Glomerular visceral epithelial cell (primary cell): ENCODE results near the gene MRPL30.
"Not testable (repeated sequence)": the region's sequence is repeated elsewhere in the genome, so short reads cannot be mapped to it uniquely, and the experiment has no call there.

ENCODE experiments used
- DNase-seq: peaks from one replicate; pipeline ENCODE4 v3.0.0-alpha.2; 2016; ENCODE audit errors: extremely low spot score

MRPL30 gene

DNA sequence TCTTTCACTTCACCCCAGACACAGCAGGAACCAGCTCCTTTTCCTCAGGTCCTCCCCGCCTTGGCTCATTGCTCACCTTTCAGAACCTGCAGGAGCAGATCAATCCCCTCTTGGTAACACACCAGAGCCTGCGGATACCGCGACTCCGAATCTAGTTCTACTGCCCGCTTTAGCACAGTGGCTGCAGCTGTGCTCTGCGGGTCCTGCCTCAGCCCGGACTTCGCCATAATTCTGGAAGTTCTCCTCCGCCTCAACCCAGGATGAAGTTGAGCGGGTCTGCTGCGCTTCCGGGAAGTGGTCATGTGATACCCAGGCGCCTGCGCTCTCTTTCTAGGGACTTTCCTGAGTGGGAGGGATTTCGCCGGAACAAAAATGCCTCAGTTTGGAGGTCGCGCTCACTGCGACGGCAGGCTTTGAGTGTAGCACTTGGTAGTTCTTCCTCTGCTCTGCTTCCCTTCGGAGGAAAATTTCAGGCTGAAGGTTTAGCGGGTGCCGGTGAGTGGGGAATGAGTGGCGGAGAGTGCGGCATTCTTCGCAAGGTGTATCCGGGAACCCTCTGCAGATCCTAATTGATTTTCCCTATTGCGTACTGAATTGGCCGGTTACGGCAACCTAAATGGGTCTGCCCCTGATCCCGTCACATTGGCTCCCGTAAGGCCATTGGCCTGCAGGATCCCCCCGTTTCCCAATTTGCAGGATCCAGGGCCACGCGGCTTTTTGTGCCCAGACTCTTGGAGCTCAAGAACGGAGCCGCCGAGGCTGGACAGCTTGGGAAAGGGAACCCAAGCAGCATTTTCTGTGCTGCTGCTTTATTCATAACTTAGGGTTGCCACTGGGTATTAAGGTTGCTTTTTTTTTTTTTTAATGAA is at the start of gene MRPL30, which contains the start of gene MITD1:
MRPL30 (plus strand) TSS at position 430 of the 869 bp plus-strand sequence. CDS start 5,020 bp downstream, outside the sequence.
MITD1 (minus strand) TSS at position 304 of the 869 bp plus-strand sequence; CDS start at position 227, 77 bp downstream.
- DNase-seq = peak; percentile 97

DNA sequence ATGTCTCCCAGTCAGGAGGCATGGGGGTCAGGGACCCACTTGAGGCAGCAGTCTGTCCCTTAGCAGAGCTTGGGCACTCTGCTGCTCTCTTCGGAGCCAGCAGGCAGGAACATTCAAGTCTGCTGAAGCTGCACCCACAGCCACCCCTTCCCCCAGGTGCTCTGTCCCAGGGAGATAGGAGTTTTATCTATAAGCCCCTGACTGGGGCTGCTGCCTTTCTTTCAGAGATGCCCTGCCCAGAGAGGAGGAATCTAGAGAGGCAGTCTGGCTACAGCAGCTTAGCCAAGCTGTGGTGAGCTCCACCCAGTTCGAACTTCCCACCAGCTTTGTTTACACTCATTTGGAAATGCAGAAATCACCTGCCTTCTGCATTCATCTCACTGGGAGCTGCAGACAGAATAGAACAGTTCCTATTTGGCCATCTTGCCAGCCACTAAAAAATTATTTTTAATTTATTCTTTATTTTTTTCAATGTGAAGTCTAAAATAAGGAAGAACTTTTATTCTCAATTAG is 45.9 kb upstream of the MRPL30 start:
- DNase-seq = not testable (repeated sequence)

DNA sequence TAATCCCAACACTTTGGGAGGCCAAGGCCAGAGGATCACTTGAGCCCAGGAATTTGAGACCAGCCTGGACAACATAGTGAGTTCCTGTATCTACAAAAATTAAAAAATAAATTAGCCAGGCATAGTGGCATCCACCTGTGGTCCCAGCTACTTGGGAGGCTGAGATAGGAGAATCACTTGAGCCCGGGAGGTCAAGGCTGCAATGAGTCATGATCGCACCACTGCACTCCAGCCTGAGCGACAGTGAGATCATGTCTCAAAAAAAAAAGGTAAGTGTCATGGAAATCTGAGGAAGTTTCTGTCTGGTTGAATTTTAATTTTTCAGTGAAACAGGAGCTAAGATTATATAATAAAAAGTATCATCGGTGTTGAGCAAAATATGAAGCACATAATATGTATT is 42.0 kb upstream of the MRPL30 start:
- peak; percentile 50 for DNase-seq

DNA sequence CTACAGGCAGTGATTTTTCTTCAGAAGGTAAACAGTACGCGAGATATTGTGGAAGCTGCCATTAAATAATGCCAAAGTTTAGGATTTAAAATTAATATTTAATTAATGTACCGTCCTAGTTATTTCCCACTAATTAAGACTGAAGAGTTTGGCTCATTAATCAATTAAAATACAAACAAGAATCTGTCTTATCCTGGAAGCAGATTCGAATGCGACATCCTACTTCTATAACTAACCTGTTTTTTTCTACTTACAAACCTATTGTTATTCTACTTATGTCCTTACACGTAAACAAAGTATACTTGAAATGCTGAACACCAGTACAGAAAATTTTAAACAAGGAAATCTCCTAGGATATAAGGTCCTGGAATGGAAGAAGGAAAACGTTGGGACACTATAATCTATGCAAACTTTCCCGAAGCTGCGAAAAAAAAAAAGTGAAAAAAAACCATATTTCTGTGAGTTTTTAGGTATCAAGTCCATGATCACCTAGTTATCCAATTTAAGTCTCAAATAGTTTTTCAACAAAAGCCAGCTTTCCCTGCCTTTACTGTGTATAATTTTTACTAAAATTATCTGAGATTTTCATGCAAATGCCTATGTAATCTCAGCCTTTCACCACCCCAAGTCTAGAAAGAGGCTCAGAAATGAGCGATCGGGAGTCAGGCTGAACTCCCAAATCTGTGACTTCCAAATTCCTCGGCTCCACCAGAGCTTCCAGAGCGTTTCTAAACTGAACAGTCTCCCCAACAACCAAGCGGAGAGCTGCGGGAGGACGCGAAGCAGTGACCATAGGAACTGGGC is 40.7 kb upstream of the MRPL30 start:
- no peak for DNase-seq

DNA sequence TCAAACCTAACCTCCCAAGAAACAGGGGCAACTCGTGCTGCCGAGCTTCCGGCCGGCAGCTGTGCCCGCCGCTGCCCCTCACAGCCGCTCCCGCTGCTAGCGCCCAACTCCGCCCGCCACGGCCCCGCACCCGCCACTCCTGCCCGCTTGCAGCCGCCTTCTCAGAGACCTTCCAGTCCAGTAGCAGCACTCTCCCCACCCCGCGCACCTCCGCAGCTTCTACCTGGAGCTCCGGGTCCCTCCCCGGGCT is 40.2 kb upstream of the MRPL30 start:
- DNase-seq = peak; percentile 71

DNA sequence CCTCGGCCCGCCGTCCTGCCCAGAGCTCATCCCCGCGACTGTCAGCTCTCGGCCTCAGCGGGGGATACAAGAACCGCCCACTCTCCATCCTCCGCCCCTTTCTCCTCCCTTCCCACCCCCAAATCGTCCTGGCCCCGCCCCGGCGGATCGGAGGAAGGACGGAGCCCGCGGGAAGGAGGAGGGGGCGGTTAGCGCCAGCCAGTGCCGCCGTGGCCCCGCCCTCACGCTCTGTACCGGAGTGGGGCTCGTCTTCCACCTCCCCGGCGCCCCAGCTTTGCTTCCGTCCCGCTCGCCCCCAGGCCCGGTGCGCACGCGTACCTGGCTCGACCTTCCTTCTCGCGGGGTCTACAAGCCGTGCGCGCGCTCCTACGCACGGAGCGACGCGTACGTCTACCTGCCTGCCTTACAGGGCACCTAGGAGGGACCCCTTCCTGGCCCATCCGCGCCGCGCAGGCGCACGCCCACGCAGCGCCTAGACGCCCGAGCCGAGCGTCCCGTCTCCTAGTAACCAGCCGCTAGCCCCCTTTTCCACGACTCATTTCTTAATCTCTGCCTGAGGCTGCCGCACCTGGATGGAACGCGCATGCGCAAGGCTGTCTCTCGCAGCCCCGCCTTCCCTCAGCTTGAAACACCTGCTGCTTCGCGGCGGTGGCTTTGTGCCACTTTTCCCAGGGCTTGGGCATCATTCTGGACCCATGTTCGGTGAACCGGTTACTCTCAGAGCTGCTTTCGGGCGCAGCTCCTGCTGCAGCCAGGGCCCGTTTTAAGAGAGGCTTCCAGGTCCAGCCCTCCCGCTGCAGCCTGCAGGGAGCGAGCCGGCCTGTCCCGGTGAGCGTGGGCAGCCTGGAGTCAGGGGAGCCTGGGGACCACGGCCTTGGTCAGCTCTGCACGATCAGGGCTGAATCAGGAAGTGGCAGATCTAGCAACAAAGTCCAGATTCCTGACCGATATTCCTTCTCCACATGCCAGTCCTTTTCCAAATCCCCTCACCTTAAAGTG is 39.6 kb upstream of the MRPL30 start, which contains the start of gene C2orf15:
C2orf15 (plus strand) TSS at position 598 of the 999 bp plus-strand sequence. CDS start 8,852 bp downstream, outside the sequence.
- DNase-seq = peak; percentile 97

DNA sequence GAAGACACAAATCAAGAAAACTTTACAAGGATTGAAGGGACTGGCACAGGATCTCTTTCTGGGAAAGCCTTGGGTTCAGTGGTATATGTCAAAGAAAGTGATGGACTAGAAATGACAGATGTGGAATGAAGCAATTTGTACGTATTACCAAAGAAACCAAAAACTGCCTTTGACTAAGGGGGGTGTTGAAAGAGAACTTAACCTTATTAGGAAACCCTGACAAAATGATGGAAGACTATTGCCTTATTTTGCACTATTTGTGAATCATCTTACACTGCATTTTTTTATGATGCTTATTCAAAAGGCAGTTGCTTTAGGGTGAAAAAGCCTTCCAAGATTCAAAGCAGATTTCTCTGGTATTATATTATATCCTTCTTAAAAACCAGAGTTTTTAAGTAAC is 30.3 kb upstream of the MRPL30 start:
- DNase-seq = no peak

DNA sequence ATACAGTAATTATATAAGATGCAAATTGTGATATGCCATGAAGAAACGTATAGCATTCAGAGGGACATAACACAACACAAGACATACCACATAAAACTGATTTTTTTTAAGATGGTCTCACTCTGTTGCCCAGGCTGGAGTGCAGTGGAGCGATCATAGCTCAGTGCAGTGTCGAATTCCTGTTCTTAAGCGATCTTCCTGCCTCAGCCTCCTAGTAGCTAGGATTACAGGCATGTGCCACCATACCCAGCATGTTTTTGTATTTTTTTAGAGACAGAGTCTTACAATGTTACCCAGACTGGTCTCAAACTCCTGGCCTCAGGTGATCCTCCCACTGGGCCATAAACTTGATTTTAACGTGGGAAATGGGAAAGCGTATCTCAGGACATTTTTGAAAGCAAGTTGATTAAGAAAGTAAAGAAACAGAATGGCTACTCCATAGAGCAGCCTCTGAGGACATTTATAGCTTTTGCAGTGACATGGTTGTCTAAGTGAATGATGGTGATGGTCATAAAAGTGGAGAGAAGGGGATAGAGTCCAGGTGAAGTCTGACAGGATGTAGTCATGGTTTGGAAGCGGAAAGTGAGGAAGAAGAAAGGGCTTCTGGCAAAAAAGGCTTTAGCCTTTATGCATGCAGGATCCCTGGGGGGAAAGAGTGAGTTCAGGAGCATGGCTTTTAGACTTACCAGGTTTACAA is 28.6 kb upstream of the MRPL30 start:
- no peak for DNase-seq

DNA sequence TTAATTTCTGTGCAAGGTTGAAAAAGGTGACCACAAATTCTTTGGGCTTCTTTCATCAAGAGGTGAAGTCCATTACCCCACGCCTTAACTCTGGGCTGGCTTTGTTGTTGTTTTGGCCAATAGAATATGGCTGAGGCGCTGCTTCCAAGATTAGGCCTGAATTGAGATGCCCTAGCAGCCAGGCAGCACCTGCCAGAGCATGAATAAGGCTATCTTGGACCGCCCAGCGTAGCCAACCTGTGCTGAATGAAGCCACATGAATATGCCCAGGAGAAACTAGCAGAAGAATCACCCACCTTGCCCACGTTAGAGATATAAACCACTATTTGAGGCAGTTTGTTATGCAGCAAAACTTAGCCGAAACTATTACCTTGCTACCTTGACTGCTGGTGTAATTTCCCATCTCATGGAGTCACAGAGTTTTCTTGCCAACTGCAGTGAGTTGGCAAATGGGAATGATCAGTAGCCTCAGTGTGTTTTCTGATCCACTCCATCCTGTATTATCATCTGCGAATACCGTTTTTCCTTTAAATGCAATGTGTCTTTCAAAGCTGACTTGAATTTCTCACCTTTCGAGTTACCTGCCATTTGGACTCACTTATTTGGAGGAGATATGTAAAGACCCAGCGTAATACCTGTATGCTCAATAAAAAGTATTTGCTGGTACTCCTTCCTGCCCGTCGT is 26.9 kb upstream of the MRPL30 start:
- no peak for DNase-seq

DNA sequence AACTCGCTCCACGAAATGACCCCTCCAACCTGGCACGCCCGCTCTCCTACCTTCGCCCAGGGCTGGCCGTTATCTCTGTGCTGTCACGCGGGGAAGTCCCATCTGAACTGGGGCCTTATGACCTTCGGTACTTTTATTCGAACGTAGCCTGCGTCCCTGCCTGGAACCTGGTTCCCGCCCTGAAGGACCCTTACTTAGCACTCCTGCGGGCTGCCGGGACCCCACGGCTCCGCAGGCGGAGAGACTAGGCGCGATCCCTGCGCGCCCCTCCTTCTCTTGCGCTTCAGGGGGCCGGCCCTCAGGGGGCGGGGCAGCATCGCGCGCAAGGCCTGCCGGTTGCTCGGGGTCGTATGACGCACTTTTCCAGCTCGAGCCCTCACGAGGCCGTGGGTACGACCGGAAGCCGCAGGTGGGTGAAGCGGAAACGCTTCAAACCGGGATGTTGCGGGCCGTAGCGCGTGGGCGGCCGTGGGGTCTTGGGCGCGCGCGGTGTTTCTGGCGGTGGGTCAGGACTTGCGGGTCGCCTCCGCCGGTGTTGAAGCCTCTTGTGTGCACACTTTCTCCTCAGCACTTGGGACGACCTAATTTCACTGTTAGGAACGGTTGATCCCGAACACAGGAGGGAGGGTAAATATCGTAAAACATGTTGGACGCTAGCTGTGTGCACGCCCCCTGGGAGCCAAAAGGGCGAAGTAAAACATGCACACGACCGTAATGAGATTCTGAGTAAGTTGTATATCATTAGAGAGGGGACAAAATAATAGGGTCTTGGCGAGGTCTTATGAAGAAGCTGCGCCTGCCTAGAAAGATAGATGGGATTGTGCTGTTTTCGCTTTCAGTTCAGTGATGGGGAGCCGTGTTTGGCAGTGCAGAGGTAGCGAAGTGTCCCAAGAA is 26.1 kb upstream of the MRPL30 start, which contains the start of the genes LIPT1 and TSGA10:
LIPT1 (plus strand) TSS at position 325 of the 894 bp plus-strand sequence. CDS start 6,991 bp downstream, outside the sequence.
TSGA10 (minus strand) TSS at position 300 of the 894 bp plus-strand sequence. CDS start 45,503 bp downstream, outside the sequence.
- peak; percentile 93 for DNase-seq

DNA sequence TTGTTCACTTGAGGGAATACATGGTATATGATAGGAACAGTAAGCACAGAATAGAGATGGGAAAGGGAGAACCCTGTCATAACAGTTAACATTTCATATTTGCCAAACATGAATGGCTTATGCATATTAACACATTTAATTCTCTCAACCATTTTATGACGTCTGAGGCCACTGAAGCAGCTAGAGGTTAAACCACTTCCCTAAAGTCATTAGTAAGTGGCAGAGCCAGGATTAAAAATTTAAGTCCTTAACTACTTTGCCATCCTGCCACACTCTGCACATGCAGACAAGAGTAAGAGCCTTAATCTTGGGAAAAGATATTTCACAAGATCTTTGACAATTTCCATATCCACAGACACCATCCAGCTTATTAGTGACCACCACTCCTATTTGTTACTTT is 24.1 kb upstream of the MRPL30 start:
- no peak for DNase-seq

DNA sequence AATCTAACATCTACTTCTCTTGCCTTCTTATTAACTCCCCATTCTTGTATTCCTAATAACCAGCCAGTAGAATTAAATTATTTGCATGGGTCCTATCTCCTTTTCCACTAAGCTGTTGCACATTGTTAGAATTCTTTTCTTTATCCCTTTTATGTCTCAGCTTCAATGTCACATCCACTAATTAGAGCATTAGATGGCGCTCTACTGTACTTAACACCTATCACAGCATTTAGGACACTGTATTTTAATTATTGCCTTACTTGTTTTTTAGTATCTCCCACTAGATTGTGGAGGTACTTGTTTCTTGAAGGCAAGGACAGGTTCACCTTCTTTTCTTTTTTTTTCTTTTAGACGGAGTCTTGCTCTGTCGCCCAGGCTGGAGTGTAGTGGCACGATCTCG is 22.4 kb upstream of the MRPL30 start:
- no peak for DNase-seq

DNA sequence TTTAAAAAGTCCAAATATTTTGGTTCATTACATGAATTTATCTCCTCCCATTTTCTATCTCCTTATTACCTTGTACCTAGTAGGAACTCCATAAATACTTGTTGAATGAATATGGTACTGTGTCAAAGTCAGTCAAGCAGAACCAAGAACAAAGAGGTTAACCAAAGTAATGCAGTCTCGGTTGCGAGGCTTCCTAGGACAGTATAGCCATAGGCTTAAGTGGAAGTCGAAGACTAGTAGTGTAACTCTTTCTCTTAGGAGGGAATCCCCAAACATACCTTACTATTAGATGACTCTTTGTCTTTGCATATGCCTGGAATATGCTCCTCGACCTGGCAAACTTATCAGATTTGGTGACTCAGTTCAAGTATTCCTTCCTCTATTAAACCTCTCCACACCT is 21.4 kb upstream of the MRPL30 start:
- peak; percentile 48 for DNase-seq

DNA sequence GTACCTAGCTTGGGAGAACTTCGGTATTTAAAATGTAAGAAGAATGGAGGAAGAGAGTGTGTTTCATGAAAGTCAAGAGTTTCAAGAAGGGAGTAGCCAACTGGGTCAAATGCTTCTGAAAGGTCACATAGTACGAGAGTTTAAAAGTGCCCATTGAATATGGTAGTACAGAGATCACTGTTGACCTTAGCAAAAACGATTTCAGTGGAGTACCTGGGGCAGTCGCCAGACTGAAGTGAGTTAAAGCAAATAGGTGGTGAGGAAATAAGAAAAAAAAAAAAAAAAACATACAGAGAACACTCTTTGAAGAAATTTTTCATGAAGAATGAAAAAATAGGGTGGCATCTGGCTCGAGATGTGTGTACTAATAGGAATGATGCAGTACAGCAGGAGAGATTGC is 14.8 kb upstream of the MRPL30 start:
- no peak for DNase-seq

DNA sequence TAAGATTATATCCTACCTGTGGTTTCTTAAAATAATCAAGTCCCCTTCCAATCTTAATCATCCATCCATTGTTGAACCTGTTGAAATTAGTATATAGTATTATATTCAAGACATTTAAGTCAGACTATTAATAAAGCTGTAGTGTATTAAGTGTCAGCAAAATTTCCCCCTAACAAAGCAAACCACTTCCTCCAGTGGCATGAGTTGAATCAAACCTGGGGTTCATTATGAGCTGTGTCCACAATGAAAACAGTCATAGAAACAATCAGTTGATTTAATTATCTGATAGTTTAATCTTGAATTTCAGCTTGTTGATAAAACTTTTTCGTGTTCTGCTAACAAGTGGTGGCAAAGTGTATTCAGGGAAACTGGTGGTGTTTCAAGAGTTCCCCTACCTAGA is 11.4 kb upstream of the MRPL30 start:
- no peak for DNase-seq

DNA sequence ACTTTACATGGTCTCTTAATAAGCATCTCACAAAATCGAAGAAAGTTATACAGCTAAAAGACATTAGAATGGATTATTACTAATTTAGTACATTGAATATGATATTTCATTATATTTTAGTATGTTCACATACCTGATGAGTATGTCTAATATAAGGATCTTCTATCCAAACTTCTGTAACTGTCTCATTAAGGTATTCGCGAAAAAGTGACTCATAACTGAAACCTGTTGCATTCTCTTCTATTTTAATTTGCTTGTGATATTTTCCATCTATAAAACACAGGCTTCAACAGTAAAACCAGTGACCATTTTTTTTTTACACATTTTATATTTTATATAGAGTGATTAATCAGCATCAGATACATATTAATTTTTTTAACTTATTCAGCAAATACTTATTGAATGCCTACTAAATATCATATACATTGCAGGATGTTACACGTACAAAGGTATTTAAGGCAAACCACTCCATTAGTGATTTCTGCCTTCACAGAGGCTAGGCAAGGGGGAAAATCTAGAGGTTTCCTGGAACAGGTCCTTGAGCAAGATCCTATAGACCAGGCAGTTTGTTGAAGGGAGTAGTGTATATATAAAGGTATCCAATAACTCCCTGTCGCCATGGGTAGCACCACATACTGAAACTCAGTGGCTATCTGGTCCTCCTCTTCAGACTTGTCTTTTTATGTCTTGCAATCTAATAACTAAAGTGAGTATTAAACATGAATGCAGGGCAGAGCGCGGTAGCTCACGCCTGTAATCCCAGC is 9.4 kb upstream of the MRPL30 start:
- DNase-seq = no peak

DNA sequence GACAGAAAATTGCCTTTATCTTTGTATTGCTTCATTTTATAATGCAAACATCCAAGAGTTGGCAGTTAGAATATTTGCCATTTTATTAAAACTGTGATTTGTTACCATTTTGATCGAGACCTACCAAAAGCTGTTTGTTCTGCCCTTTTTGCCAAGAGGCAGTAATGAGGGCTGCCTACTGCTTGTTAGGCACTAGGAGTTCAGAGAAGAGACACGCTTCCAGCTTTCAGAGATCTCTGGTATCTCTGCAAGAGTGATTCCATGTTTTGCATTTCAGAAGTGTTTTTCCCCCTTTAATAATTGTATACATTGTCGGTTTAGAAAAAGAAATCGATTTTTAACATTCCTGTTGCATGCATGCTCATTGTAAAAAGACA is 628 bp downstream of the MRPL30 start:
- DNase-seq = peak; percentile 15

DNA sequence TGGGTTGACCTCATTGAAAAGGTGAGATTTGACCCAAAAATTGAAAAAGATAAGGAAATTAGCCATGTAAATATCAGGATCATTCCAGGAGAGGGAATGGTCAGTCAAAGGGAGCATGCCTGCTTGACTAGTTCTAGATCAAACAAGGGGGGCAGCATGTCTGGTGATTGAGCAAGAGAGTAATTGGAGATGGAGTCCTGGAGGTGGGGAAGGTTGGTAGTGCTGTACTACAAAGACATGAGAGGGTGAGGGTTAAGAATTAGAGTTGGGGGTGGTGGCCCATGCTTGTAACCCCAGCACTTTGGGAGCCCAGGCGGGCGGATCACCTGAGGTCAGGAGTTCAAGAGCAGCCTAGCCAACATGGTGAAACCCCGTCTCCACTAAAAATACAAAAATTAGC is 2.0 kb downstream of the MRPL30 start:
- DNase-seq = no peak
